ENCODE data around the gene SCP2.

The SCP2 gene

DNA sequence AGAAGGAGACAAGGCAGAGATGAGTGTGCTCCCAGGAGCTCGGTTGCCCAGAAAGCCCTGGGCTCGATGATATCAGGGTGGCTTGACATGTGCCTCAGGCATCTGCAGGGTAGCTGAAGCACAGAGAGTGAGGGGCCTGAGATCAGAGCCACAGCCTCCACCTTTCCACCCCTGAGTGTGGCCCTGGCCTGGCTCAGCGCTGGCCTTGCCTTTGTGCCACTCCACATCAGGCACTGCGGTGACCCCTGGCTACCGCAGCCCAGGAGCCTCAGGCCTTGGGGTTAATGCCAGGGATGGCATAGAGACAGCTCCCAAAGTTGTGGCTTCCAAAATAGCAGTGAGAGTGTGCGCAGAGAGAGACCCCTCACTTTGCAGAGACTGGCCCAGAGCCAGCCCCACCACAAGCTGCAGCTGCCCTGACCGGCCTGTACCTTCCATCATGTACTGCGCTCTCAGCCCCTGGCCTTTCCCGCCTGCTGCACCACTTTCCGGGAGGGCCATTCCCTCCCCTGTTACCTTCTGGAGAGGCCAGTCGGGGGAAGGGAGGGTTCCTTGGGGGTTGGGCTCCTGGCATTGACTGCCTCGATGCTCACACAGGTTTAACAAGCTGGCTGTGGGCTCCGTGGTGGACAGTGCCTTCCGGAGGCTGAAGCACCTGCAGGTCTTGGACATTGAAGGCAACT is 154.4 kb downstream of the SCP2 start:
- Histone ChIP-seq H3K9ac (ENCODE audit: low read length) (no peak overlapping the region), H3F3A (ENCODE audit: insufficient read depth) (no peaks in the 10 kb centered on the region), H3K9me3 (ENCODE audit: insufficient read depth, low read length) (no peaks in the 10 kb centered on the region), H2AFZ (ENCODE audit: low read depth, low read length, severe bottlenecking) (no peak overlapping the region), H3K36me3 (ENCODE audit: low read length) (no peaks in the 10 kb centered on the region), H3K4me2 (ENCODE audit: low read depth, low read length, poor library complexity, severe bottlenecking) (no peak overlapping the region), H3K79me2 (ENCODE audit: insufficient read depth, low read length) (no peaks in the 10 kb centered on the region), H3K27ac (ENCODE audit: low read depth, low read length) (no peak overlapping the region), H3K27me3 (ENCODE audit: low read length) (no peaks in the 10 kb centered on the region), H4K20me1 (ENCODE audit: low read depth, low read length) (no peaks in the 10 kb centered on the region), H3K4me3 (ENCODE audit: insufficient read depth, low read length, poor library complexity, severe bottlenecking) (no peak overlapping the region), H3K9me2 (replicated peaks; ENCODE audit: insufficient read depth, low read length) (no peaks in the 10 kb centered on the region)
- TF ChIP-seq, protein P1, sequence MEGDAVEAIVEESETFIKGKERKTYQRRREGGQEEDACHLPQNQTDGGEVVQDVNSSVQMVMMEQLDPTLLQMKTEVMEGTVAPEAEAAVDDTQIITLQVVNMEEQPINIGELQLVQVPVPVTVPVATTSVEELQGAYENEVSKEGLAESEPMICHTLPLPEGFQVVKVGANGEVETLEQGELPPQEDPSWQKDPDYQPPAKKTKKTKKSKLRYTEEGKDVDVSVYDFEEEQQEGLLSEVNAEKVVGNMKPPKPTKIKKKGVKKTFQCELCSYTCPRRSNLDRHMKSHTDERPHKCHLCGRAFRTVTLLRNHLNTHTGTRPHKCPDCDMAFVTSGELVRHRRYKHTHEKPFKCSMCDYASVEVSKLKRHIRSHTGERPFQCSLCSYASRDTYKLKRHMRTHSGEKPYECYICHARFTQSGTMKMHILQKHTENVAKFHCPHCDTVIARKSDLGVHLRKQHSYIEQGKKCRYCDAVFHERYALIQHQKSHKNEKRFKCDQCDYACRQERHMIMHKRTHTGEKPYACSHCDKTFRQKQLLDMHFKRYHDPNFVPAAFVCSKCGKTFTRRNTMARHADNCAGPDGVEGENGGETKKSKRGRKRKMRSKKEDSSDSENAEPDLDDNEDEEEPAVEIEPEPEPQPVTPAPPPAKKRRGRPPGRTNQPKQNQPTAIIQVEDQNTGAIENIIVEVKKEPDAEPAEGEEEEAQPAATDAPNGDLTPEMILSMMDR (IDR thresholded peaks at IDR 0.05; ENCODE audit: insufficient read depth, low read length, poor library complexity, severe bottlenecking) = no peak
- TF ChIP-seq EZH2phosphoT487 (conservative IDR thresholded peaks at IDR 0.05; ENCODE audit: low read length) = no peak

- TF ChIP-seq, protein P1 (IDR thresholded peaks at IDR 0.05; ENCODE audit: insufficient read depth, low read length, poor library complexity, severe bottlenecking) = no peak
- no peak for TF ChIP-seq EZH2phosphoT487 (conservative IDR thresholded peaks at IDR 0.05; ENCODE audit: low read length)
- Histone ChIP-seq H3K27me3 (ENCODE audit: low read length) (no peaks in the 10 kb centered on the region), H2AFZ (ENCODE audit: low read depth, low read length, severe bottlenecking) (no peak overlapping the region), H3K4me3 (ENCODE audit: insufficient read depth, low read length, poor library complexity, severe bottlenecking) (no peak overlapping the region), H3K9me2 (replicated peaks; ENCODE audit: insufficient read depth, low read length) (no peaks in the 10 kb centered on the region), H3K79me2 (ENCODE audit: insufficient read depth, low read length) (no peaks in the 10 kb centered on the region), H4K20me1 (ENCODE audit: low read depth, low read length) (no peaks in the 10 kb centered on the region), H3K4me2 (ENCODE audit: low read depth, low read length, poor library complexity, severe bottlenecking) (no peak overlapping the region), H3K27ac (ENCODE audit: low read depth, low read length) (no peak overlapping the region), H3K36me3 (ENCODE audit: low read length) (no peaks in the 10 kb centered on the region), H3K9me3 (ENCODE audit: insufficient read depth, low read length) (no peaks in the 10 kb centered on the region), H3K9ac (ENCODE audit: low read length) (no peak overlapping the region), H3F3A (ENCODE audit: insufficient read depth) (no peaks in the 10 kb centered on the region)
Measured at GRCh38 chr1:53082826-53083455, 155.9 kb downstream of the SCP2 start.

GRCh38 chr1:53083636-53084588 is 156.8 kb downstream of the SCP2 start:
- Histone ChIP-seq H2AFZ (ENCODE audit: low read depth, low read length, severe bottlenecking) (no peak overlapping the region), H3F3A (ENCODE audit: insufficient read depth) (no peaks in the 10 kb centered on the region), H3K36me3 (ENCODE audit: low read length) (no peaks in the 10 kb centered on the region), H4K20me1 (ENCODE audit: low read depth, low read length) (no peaks in the 10 kb centered on the region), H3K27me3 (ENCODE audit: low read length) (no peaks in the 10 kb centered on the region), H3K4me3 (ENCODE audit: insufficient read depth, low read length, poor library complexity, severe bottlenecking) (no peak overlapping the region), H3K9me3 (ENCODE audit: insufficient read depth, low read length) (no peaks in the 10 kb centered on the region), H3K9ac (ENCODE audit: low read length) (no peak overlapping the region), H3K79me2 (ENCODE audit: insufficient read depth, low read length) (no peaks in the 10 kb centered on the region), H3K4me2 (ENCODE audit: low read depth, low read length, poor library complexity, severe bottlenecking) (no peak overlapping the region), H3K27ac (ENCODE audit: low read depth, low read length) (no peak overlapping the region), H3K9me2 (replicated peaks; ENCODE audit: insufficient read depth, low read length) (no peaks in the 10 kb centered on the region)
- TF ChIP-seq EZH2phosphoT487 (conservative IDR thresholded peaks at IDR 0.05; ENCODE audit: low read length) = no peak
- TF ChIP-seq, protein P1 (IDR thresholded peaks at IDR 0.05; ENCODE audit: insufficient read depth, low read length, poor library complexity, severe bottlenecking) = no peak
